Effector memory CD4-positive, alpha-beta T cell (primary cell): ENCODE measurements around the gene RFX3.

Experiments used
- DNase-seq, 3 donors: peaks; one replicate each; pipeline ENCODE4 v3.0.0-alpha.2; 2020
- H3K27ac ChIP-seq: 2 replicates; pipeline ENCODE4 v1.7.0; 2013; ENCODE audit warnings: mild to moderate bottlenecking, low read length, moderate library complexity; ENCODE audit not compliant: insufficient read depth, poor library complexity, severe bottlenecking
- H3K27me3 ChIP-seq: replicated peaks from 2 replicates; pipeline ENCODE4 v1.7.0; 2013; ENCODE audit warnings: mild to moderate bottlenecking, low read length; ENCODE audit not compliant: insufficient read depth, control insufficient read depth, poor library complexity, severe bottlenecking
- H3K36me3 ChIP-seq: 2 replicates; pipeline ENCODE4 v1.7.0; 2013; ENCODE audit warnings: mild to moderate bottlenecking, low read length, moderate library complexity; ENCODE audit not compliant: control insufficient read depth, insufficient read depth
- H3K4me1 ChIP-seq: 2 replicates; pipeline ENCODE4 v1.7.0; 2013; ENCODE audit warnings: low read length, mild to moderate bottlenecking; ENCODE audit not compliant: control insufficient read depth, insufficient read depth, poor library complexity, severe bottlenecking
- H3K4me3 ChIP-seq: 2 replicates; pipeline ENCODE4 v1.7.0; 2013; ENCODE audit warnings: low read length, low read depth, mild to moderate bottlenecking; ENCODE audit not compliant: insufficient read depth, poor library complexity, severe bottlenecking
- H3K9me3 ChIP-seq: 2 replicates; pipeline ENCODE4 v1.7.0; 2013; ENCODE audit warnings: mild to moderate bottlenecking, low read length, moderate library complexity; ENCODE audit not compliant: control insufficient read depth

RFX3 gene

GRCh38 chr9:3371842-3372241, 154.0 kb downstream of the RFX3 start:
- no peaks in the 10 kb centered on the region for H3K9me3 ChIP-seq
- no peak overlapping the region for H3K4me3 ChIP-seq
- no peaks in the 10 kb centered on the region for H3K27me3 ChIP-seq
- DNase-seq, result no peak
- H3K27ac ChIP-seq, result no peak overlapping the region
- H3K4me1 ChIP-seq, result no peaks in the 10 kb centered on the region
- H3K36me3 ChIP-seq, result no peaks in the 10 kb centered on the region

GRCh38 chr9:3370715-3371114, 155.1 kb downstream of the RFX3 start:
- Histone ChIP-seq H3K27me3 (no peaks in the 10 kb centered on the region), H3K9me3 (no peaks in the 10 kb centered on the region), H3K36me3 (no peaks in the 10 kb centered on the region), H3K4me3 (no peak overlapping the region), H3K27ac (no peak overlapping the region), H3K4me1 (no peaks in the 10 kb centered on the region)
- DNase-seq, result no peak

GRCh38 chr9:3367185-3367584, 158.6 kb downstream of the RFX3 start:
- Histone ChIP-seq H3K36me3 (no peaks in the 10 kb centered on the region), H3K27ac (no peak overlapping the region), H3K4me1 (no peaks in the 10 kb centered on the region), H3K27me3 (no peaks in the 10 kb centered on the region), H3K9me3 (no peaks in the 10 kb centered on the region), H3K4me3 (no peak overlapping the region)
- DNase-seq, result no peak

GRCh38 chr9:3361689-3362392, 164.0 kb downstream of the RFX3 start:
- H3K4me1 ChIP-seq, result no peaks in the 10 kb centered on the region
- H3K36me3 ChIP-seq, result no peaks in the 10 kb centered on the region
- no peaks in the 10 kb centered on the region for H3K9me3 ChIP-seq
- H3K27me3 ChIP-seq, result no peaks in the 10 kb centered on the region
- DNase-seq, result no peak
- no peak overlapping the region for H3K27ac ChIP-seq
- no peak overlapping the region for H3K4me3 ChIP-seq

- Histone ChIP-seq H3K9me3 (no peaks in the 10 kb centered on the region), H3K4me3 (no peak overlapping the region), H3K4me1 (no peaks in the 10 kb centered on the region), H3K27me3 (no peaks in the 10 kb centered on the region), H3K36me3 (no peaks in the 10 kb centered on the region), H3K27ac (no peak overlapping the region)
- DNase-seq, result no peak
Measured at GRCh38 chr9:3361116-3361515, 164.7 kb downstream of the RFX3 start.

GRCh38 chr9:3360245-3360644, 165.6 kb downstream of the RFX3 start:
- Histone ChIP-seq H3K36me3 (no peaks in the 10 kb centered on the region), H3K27ac (no peak overlapping the region), H3K4me1 (no peaks in the 10 kb centered on the region), H3K4me3 (no peak overlapping the region), H3K9me3 (no peaks in the 10 kb centered on the region), H3K27me3 (no peaks in the 10 kb centered on the region)
- no peak for DNase-seq

GRCh38 chr9:3359778-3360177, 166.0 kb downstream of the RFX3 start:
- H3K27ac ChIP-seq, result no peak overlapping the region
- H3K4me1 ChIP-seq, result no peaks in the 10 kb centered on the region
- H3K36me3 ChIP-seq, result no peaks in the 10 kb centered on the region
- H3K9me3 ChIP-seq, result no peaks in the 10 kb centered on the region
- no peak for DNase-seq
- H3K4me3 ChIP-seq, result no peak overlapping the region
- no peaks in the 10 kb centered on the region for H3K27me3 ChIP-seq

GRCh38 chr9:3359048-3359692, 166.6 kb downstream of the RFX3 start:
- Histone ChIP-seq H3K27ac (no peak overlapping the region), H3K4me3 (no peak overlapping the region), H3K36me3 (no peaks in the 10 kb centered on the region), H3K9me3 (no peaks in the 10 kb centered on the region), H3K4me1 (no peaks in the 10 kb centered on the region), H3K27me3 (no peaks in the 10 kb centered on the region)
- DNase-seq, result no peak

- no peaks in the 10 kb centered on the region for H3K36me3 ChIP-seq
- H3K4me3 ChIP-seq, result no peak overlapping the region
- no peak overlapping the region for H3K27ac ChIP-seq
- no peak for DNase-seq
- H3K4me1 ChIP-seq, result no peaks in the 10 kb centered on the region
- H3K27me3 ChIP-seq, result no peaks in the 10 kb centered on the region
- H3K9me3 ChIP-seq, result no peaks in the 10 kb centered on the region
Measured at GRCh38 chr9:3348169-3348568, 177.6 kb downstream of the RFX3 start.

GRCh38 chr9:3346549-3346948, 179.3 kb downstream of the RFX3 start:
- Histone ChIP-seq H3K27ac (no peak overlapping the region), H3K36me3 (no peaks in the 10 kb centered on the region), H3K27me3 (no peaks in the 10 kb centered on the region), H3K9me3 (no peaks in the 10 kb centered on the region), H3K4me3 (no peak overlapping the region), H3K4me1 (no peaks in the 10 kb centered on the region)
- no peak for DNase-seq
